ENCODE results near the gene EGFR. TPM values are rescaled to one million over a fixed set of nuclear protein-coding genes. Genes with fewer than 3 reads are reported as not detected.

The EGFR gene
- total and polyA plus RNA-seq, 2 donors (not counting 3 experiments of a cell fraction or from before 2014, with no cell fraction given), result 1.5 to 4.1 TPM

DNA sequence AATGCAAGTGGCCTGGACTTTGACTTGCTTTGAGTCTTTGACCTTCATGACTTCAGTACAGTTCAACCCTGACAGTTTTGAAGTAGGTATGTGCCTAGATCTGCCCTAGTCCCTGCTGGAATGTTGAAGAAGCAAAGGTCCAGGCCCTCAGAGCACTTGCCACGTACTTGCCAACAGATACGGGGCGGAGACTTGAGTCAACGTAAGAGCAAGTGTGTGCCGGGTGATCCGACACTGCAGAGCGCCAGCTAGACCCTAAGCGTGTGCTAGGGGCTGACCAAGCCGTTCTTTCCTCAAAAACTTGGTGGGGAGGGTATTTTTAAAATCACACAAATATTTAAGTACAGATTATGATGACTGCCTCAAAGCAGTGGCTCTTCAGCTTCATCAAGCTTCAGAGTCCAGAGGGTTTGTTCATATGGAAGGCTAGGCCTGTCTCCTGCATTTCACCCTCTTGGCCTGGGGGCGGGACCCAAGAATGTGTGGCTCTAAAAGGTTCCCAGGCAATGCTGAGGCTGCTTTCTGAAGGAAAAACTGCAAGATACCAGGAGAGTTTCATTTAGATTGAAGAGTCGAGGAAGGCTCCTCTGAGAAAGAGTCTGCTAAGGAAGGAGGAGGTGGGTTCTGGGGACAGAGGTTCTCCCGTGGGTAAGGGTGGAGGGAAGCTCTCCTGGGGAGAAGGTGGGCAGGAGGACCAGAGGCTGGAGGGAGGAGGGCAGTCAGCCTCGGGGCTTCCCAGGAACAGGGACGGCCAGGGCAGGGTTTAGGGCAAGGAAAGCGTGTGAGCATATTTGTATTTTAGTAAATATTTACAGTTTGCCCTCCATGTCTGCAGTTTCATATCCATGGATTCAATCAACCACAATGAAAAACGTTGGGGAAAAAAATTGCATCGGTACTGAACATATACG is 160.3 kb downstream of the EGFR start:
- no TSS peak for BruUV-seq (replicated peaks)
- H3K9me3 ChIP-seq (replicated peaks; ENCODE audit: control insufficient read depth, insufficient read depth, low read length), result no peaks in the 10 kb centered on the region
- H3K9ac ChIP-seq (replicated peaks; ENCODE audit: extremely low read depth, insufficient read depth, low read length), result no peak overlapping the region
- H3K36me3 ChIP-seq (ENCODE audit: control insufficient read depth in 2 of 2, extremely low read depth in 1 of 2, insufficient read depth in 2 of 2, low read length in 2 of 2), result no peaks in the 10 kb centered on the region
- no peaks in the 10 kb centered on the region for H3K27me3 ChIP-seq (ENCODE audit: control insufficient read depth in 2 of 2, insufficient read depth in 2 of 2, low read length in 2 of 2)
- dilution Hi-C loops (cut with MboI; ENCODE audit: extremely low pct_ligation_motif_present, low sequenced_read_pairs), result no loop called here
- no peaks in the 10 kb centered on the region for H4K20me1 ChIP-seq (replicated peaks; ENCODE audit: control insufficient read depth, extremely low read depth, insufficient read depth, low read length)
- peaks cover 3% of the 10 kb centered on the region for H3K4me1 ChIP-seq (ENCODE audit: control insufficient read depth, extremely low read depth, insufficient read depth, low read length)
- H3K79me2 ChIP-seq (ENCODE audit: control insufficient read depth, insufficient read depth, low read length), result no peaks in the 10 kb centered on the region
- ChIA-PET POLR2A (no interaction called here), CTCF (no interaction called here)
- H3K4me3 ChIP-seq (replicated peaks in 1 of 3; ENCODE audit: insufficient read depth in 1 of 3, low read depth in 1 of 3, low read length in 3 of 3), result no peak overlapping the region
- H2AFZ ChIP-seq (ENCODE audit: low read depth, low read length), result no peak overlapping the region
- TF ChIP-seq MAX (IDR thresholded peaks at IDR 0.05; ENCODE audit: insufficient read depth, insufficient read length) (no peak), POLR2AphosphoS5 (IDR thresholded peaks at IDR 0.05; ENCODE audit: insufficient read depth, low read depth, low read length) (no peak), MYC (IDR thresholded peaks at IDR 0.05; ENCODE audit: low read depth, low read length) (no peak), POLR2A (IDR thresholded peaks at IDR 0.05; ENCODE audit: low read depth, low read length) (no peak), CTCF (IDR thresholded peaks at IDR 0.05; ENCODE audit: extremely low read depth in 1 of 2, insufficient read depth in 1 of 2, low read depth in 1 of 2, low read length in 2 of 2) (no peak), GATA2 (IDR thresholded peaks at IDR 0.05; ENCODE audit: insufficient read depth, insufficient read length, low read depth, low read length) (no peak)
- H3K4me2 ChIP-seq (ENCODE audit: insufficient read depth, low read length), result no peak overlapping the region
- DNase-seq (ENCODE audit: low read depth, low spot score) (no peak), FAIRE-seq (no peak)
- intact Hi-C loops (cut with micrococcal nuclease), result no loop called here
- H3K9me1 ChIP-seq (replicated peaks; ENCODE audit: control insufficient read depth, extremely low read depth, insufficient read depth, low read length), result no peaks in the 10 kb centered on the region
- no peak overlapping the region for H3K27ac ChIP-seq (ENCODE audit: insufficient read depth, low read depth, low read length)

Measured in endothelial cell of umbilical vein (primary cell).